NCI-H2107 treated with DMSO at 0.1 percent for 48 hours (cell line): ENCODE results near the gene ZNF865.

Experiments used
- DNase-seq: peaks from one replicate; lab custom pipeline; 2025; ENCODE audit not compliant: unreplicated experiment; lab: John Stamatoyannopoulos, UW

Gene ZNF865

DNA sequence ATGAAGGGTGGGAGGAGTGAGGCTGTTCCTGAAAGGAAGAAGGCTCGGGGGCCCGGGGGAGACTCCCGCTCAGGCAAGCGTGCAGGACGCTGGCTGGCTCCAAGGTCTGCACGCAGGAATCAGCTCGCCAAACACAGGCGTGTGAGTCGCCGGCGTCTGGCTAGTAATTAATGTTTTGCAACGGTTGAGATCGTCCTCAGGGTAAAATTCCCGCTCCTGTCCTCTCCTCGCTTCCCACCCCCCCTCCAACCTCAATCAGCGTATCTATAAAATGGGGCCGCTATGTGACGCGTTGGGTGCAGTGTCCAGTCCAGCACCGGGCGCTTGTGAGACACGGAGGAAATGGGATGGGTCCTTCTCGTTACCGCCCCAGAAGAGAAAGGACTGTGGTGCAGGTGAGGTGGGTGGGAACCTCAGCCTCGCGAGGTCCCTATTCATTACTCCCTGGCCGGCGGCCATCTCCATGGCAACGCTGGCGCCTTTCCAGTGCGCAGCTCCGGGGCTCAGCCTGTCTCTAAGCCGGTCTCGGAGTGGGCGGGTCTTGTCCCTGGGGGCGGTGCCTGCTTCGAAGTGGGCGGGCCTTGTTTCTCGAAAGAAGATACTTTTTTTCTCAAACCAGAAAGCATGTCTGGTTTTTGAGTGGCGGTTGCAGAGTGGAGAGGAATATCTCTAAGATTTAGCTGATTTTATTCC lies 18.3 kb upstream of the ZNF865 start:
- DNase-seq = peak; percentile 80

DNA sequence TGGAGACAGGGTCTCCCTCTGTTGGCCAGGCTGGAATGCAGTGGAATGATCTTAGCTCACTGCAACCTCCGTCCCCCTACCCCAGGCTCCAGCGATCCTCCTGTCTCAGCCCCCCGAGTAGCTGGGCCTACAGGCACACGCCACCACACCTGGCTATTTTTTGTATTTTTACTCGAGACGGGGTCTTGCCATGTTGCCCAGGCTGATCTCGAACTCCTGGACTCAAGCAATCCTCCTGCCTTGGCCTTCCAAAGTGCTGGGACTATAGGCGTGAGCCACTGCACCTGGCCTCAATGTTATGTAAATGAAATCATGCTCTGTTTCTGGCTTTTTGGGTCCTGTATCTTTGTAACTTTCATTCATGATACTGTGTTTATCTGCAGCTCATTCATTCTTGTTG lies 16.7 kb upstream of the ZNF865 start:
- DNase-seq = no peak

DNA sequence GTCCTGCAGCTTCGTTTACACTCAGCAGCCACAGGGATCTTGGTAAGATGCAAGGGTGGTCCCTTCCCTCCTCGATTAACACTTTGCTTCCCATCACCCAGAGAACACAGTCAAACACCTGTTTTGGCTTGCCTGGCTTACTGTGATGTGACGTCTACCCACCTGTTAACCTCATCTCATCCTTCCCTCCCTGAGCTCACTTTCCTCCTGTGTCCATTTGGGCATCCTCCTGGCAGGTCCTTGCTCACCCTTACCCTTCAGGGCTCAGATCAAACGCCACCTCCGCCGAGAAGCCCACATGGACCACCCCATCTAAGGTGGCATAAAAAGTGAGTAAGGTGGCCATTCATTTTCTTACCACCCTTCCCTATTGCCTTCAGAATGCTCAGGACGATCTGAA lies 15.3 kb upstream of the ZNF865 start:
- no peak for DNase-seq

DNA sequence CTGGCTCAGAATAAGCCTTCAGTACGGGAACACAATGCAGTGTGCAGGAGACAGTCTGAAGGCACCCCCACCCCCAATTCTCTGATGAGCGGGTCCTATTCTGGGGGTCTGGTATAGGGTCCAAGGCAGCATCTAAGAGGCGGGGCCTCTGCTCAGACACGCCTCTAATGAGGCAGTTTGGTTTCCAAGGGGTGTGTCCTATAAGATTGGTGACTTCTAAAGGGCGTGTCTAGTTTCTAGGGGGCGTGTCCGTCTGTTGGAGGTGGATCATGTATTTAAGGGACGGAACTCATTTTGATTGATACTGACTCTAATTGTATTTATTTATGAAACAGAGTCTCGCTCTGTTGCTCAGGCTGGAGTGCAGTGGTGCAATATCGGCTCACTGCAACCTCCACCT lies 14.8 kb upstream of the ZNF865 start:
- DNase-seq = no peak

DNA sequence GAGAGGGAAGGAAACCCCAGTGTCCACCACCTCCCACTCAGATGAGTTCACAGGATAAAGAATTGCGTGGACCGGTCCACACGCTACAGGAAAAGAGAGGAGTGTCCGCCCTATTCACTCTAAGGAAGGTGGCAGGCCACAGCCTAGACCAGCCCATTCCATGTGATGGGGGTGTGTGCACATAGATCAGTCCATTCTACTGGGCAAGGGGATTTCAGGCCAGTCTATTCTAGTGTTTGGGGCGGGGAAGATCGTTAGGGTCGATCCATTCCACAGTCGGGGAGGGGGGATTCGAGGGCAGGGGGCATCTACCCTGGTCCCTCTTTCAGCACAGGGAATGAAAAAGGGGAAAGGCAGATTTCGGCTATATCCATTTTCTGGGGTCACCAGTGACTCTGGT lies 13.9 kb upstream of the ZNF865 start:
- DNase-seq = no peak

DNA sequence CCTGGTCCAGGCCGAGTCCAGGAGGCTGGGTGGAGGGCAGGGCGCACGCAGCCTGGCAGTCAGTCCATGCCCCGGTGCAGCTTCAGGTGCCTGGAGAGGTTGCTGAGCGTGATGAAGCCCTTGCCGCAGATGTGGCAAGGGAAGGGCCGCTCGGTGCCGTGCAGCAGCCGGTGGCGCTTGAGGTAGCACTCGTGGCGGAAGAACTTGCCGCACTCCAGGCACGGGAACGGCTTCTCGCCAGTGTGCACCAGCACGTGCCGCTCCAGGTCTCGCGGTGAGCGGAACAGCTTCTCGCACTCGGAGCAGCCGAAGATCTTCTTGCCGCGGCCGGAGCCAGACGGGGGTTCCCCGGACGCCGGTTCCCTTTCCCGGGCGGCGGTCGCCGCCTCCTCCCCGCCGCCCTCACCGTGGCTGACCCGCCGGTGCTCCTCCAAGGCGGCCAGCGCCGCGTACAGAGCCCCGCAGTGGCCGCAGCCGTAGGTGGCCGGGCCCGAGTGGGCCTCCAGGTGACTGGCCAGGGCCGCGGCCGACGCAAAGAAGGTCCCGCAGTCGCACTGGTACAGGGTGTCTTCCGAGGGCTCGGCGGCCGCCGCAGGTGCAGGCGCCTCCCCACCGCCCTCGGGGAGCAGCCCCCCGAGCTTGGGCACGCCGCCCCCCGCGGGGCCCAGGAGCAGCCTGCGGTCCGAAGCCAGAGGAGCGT lies 12.9 kb upstream of the ZNF865 start:
- DNase-seq = no peak

DNA sequence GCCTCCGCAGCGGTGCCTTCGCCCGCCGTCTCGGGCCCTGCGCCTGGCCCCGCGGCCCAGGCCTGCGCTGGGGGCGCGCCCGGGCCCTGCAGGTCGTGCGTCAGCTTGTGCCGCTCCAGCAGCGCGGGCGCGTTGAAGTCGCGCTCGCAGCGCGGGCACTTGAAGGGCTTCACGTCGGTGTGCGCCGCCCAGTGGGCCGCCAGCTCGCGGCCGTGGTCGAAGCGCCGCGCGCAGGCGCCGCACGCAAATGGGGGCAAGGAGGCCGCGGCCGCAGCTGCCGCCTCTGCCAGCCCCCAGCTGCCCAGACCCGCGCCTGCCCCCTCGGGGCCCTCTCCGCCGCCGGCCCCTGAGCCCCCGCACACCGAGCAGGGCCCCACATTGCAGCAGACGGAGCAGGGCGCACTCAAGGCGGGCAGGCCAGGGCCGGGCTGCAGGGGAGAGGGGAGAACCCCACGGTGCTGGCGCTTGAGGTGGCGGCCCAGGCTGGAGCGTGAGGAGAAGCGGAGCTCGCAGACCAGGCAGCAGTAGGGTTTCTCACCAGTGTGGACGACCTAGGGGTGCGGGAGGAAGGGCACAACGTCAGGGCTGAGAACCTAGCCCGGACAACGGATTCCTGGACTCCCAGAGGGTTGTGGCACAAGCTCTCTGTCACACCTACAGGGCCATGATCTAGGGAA lies 12.2 kb upstream of the ZNF865 start:
- DNase-seq = no peak

DNA sequence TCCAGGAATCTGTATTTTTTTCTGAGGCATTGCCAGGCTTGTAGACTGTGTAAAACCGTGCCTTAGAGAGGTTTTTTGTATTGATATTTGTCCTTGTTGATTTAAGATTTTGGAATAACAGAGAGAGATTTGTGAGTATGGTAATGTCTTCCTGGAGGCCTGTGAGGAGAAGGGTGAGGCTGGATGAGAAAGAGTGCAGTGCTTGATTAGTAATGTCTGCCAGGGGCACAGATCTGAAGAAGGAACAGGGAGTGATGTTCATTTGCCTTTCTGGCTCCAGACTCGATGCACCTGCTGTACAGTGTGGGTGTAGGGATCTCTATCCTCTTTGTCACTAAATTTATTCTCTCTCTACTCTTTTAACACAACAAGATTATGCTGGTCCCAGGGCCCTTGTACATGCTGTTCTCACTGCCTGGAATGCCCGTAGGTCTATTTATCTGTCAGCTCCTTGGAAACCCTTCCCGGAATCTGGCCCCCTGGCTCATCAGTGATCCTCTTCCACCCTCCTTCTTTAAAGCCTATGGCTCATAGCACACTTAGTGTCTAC lies 10.4 kb upstream of the ZNF865 start:
- DNase-seq = no peak

DNA sequence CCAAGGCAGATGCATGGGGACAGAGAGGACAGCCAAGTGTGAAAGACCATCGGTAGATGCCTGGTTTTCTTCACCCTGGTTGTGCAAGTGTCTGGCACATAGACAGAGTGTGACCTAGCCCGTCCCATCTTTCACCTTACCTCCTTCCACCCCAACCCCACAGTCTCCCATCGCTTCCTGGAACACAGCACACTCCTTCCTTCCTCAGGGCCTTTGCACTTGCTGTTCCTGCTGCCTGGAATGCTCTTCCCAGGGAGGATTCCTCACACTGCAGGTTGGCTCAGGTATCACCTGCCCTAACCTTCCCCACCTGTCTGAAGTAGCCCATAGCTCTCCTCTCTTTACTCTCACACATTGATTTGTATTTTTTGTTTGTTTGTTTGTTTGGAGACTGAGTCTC lies 9.1 kb upstream of the ZNF865 start:
- DNase-seq = no peak

DNA sequence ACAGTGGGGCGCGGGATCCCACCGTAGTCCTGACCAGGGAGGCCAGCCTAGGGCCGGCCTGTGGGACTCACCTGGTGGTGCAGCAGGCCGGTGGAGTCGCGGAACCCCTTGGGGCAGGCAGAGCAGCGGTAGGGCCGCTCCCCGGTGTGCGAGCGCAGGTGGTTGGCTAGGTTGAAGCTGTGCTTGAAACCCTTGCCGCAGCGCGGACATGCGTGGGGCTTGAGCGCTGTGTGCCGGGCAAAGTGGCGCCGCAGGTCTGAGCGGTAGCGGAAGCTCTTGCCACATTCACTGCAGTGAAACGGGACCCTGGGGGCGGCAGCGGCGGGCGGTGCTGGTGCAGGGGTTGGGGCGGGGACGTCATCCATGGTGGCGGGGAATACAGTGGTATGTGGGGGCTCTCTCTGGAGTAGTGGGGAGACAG lies 7.9 kb upstream of the ZNF865 start:
- no peak for DNase-seq

DNA sequence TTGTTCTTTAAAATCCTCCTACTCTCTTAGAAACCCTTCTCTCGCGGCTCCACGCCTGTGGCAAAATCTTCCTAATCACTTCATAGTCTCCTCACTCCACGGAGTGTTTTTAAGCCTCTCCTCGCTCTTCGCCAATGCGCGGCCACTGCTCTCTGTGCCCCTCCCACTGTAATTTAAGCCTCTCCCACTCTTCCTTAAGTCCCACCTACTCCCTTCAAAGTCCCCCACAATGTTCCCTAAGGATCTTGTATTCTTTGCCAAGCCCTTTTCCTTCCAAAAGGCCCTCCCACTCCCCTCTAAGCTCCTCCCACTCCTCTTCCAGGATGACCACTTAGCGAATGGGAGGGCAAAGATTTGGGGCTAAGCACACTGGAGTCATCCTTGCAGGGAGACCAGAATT lies 7.4 kb upstream of the ZNF865 start:
- DNase-seq = no peak

DNA sequence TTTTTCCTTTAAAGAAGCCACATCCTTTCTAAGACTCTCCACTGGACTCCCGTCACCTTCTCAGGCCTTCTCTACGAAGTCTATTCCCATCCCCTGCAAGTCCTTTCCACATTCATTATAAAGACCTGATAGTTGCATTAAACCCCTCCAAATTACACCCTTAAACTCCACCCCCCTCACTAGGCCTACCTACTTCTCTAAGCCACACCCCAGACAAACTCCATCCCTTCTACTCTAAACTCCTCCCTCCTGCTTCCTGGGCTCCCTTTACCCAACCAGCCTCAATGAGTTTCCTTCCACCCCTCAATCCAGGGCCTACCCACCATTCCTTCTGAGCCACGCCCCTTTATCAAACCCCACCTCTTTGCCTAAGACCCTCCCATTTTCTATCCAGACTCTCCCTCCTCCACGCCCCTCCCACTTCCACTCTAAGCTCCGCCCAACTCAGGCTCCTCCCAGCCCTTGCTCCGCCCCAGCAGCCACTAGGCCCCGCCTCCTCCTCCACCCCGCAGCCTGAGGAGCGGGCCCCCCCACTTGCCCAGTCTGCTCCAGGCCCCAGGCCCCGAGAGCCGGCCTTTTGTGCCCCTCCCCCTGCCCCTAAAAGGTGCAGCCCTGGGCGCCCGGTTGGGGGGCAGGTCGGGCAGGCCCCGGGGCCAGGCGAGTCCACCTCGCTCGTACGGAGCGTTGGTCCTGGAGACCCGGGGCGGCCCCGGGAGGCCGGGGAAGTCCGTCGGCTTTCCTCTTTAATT lies 6.6 kb upstream of the ZNF865 start:
- DNase-seq = peak; percentile 68

DNA sequence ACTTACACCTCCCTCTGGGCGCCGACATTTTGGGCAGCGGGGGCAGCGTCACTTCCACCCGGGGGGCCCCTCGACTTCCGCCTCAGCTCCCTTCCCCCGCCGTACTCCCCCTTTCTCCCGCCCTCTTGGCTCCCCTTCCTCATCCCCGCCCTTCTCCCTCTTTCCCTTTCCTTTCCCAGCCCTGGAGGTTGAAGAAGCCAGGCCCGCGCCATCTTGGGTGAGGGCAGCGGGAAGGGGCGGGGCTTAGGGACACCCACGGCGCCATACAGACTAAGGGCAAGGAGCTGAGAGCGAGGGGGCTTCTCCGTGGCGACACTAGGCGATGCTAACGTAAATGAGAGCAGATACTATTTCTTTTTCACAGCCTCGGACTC lies 6.0 kb upstream of the ZNF865 start, which contains the start of gene FIZ1:
FIZ1 (minus strand) TSS at position 50 of the 374 bp plus-strand sequence. CDS start 1,652 bp downstream, outside the sequence.
- peak; percentile 92 for DNase-seq

DNA sequence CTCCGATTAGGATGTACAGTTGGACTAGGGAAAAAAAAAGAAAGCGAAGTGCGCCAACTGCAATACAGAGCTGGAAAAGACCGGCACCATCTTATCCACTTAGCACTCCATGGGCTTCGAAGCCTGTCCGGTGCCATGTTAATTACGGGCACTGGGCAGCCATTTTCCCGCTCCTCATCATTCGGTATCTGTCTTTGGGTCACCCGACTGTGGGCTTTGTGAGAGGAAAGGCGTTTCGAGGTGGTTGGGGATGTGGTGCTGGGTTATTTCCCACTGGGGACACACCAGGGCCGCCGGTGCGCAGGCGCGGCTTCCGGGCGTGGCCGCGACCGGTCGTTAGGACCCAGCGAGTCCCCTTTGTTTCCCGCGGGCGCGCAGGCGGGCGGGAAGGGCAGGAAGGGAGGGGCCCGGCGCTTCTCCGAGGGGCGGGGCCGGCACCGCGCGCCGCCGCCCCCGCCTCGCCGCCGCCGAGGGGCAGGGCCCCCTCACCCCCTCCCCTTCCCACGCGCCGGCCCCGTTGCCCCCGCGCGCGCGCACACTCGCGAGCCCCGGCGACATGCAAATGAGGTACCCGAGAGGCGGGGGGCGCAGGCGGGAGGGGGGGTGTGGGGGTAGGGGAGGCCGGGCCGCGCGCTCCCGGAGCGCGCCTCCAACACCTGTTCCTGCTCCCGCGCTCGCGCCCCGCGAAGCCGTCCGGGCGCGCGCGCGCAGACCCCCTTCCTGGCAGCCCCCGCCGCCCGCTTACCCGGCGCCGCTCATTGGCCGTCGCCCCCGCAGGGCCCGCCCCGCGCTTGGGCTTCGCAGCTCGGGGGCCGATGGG lies 5.4 kb upstream of the ZNF865 start, which contains the start of gene ZNF524:
ZNF524 (plus strand) TSS at position 447 of the 820 bp plus-strand sequence. CDS start 1,825 bp downstream, outside the sequence.
- DNase-seq = peak; percentile 91

DNA sequence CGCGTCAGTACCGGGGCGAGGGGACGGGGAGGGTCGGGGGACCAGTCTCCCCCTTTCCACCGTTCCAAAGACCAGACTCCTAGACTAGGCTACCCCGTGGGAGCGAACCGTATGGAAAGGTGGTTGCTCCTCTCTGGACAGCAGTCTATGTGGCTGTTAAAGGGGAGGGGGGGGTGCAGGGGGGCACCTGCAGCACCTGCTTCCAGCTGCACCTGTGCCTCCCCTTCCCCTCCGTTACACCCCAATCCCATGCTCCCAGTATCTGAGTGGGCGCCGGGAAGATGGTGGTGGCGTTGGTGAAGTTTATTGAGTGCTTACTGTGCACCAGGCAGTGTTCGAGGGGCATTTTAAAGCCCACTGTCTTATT lies 4.8 kb upstream of the ZNF865 start:
- DNase-seq = no peak

DNA sequence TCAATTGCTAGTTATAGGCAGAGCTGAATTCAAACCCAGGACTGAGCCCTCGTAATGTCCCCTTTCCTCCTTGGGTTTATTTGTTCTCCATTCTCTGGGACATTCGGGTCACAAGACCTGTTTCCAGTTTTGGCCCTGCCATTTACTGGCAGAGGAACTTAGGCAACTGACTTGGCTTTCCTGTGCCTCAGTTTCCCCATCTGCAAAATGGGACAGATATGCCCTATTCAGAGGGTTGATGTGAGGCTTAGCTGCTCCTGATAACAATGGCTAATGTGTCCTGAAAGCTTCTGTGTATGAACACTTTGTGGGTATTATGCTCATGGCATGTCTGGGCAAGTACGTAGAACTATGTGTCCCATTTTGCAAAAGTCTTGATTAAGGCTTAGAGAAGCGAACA lies 4.4 kb upstream of the ZNF865 start:
- no peak for DNase-seq

DNA sequence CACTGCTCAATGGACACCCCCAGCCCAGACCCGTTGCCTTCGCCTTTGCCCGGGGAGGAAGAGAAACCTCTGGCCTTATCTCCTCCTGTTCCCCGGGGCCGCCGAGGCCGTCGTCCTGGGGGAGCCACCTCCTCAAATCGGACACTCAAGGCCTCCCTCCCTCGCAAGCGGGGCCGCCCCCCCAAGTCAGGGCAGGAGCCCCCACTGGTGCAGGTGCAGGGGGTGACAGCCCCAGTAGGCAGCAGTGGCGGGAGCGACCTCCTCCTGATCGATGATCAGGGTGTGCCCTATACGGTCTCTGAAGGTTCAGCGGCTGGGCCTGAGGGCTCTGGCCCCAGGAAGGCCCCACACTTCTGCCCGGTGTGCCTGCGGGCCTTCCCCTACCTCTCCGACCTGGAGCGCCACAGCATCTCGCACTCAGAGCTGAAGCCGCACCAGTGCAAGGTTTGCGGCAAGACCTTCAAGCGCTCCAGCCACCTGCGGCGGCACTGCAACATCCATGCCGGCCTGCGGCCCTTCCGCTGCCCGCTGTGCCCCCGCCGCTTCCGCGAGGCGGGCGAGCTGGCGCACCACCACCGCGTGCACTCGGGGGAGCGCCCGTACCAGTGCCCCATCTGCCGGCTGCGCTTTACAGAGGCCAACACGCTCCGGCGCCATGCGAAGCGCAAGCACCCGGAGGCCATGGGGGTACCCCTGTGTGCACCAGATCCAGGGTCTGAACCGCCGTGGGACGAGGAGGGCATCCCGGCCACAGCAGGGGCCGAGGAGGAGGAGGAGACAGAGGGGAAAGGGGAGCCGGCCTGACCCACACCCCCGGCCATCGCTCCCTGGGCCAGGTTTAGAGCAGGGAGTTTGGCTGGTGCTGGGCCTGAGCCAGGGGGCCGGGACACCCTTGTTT lies 3.1 kb upstream of the ZNF865 start:
- DNase-seq = no peak

DNA sequence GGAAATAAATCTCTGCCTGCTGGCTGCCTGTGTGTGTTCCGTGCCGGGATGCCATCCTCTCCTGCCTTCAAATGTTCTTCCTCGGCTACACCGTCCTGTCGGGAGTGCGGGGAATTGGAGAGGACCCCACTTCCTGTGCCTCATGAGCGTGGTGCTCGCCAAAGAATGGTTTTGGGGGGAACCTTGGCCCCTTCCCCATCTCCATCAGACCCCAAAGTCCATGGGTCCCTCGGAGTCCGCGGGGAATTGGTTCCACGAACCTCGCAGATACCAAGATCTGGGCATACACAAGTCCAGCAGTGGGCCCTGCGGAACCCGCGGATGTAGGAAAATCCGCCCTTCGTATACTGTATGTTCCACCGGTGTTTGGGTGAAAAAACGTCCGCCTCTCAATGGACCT lies 2.3 kb upstream of the ZNF865 start:
- DNase-seq = no peak

DNA sequence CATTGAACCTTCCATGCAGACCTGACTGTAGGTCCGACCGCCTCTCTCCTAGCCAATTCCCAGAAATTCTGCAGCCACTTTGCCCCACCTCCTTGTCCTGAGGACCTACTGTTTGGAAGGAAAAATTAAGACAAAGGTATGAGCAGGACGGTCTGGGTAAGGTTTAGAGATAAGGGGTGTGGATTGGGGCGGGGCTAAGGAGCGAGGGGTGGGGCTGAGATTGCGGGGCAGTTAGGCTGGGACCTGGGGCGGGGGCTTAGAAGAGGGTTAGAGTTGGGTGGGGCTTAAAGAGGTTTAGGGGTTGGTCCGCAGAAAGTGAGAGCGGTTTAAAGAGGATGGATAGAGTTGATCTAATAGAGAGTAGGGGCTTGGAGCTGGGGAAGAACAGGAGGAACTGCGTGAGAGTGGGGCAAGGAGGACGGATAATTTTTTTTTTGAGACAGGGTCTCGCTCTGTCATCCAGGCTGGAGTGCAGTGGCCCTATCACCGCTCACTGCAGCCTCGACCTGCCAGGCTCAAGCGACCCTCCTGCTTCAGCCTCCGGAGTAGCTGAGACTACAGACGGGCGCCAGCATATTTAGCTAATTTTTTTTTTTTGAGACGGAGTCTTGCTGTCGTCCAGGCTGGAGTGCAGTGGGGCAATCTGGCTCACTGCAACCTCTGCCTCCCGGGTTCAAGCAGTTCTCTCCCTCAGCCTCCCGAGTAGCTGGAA lies 1.7 kb upstream of the ZNF865 start:
- DNase-seq = no peak
